Smooth muscle cell (in vitro differentiated cells): ENCODE results near the gene SRSF5. TPM values are rescaled to one million over a fixed set of nuclear protein-coding genes. Genes with fewer than 3 reads are reported as not detected.

ENCODE experiments used
- DNase-seq: peaks from one replicate; lab custom pipeline; 2025; ENCODE audit not compliant: unreplicated experiment; lab: John Stamatoyannopoulos, UW
- H2AFZ ChIP-seq: fragments of 200-600 bp; sonication (generic); 2 replicates; pipeline ENCODE4 v1.6.0; 2016; ENCODE audit warnings: antibody characterized with exemption, low read depth, mild to moderate bottlenecking
- H3F3A ChIP-seq: fragments of 200-600 bp; sonication (generic); 2 replicates; pipeline ENCODE4 v1.6.0; 2017; ENCODE audit warnings: antibody characterized with exemption, low read depth
- H3K27ac ChIP-seq: fragments of 200-600 bp; sonication (generic); 2 replicates; pipeline ENCODE4 v1.5.1; 2016; ENCODE audit warnings: low read depth, mild to moderate bottlenecking
- H3K27me3 ChIP-seq: fragments of 200-600 bp; sonication (generic); 2 replicates; pipeline ENCODE4 v1.6.1; 2016; ENCODE audit warnings: low read depth, mild to moderate bottlenecking
- H3K36me3 ChIP-seq: fragments of 200-600 bp; sonication (generic); 2 replicates; pipeline ENCODE4 v1.5.1; 2016; ENCODE audit warnings: low read depth
- H3K4me1 ChIP-seq: fragments of 200-600 bp; sonication (generic); 2 replicates; pipeline ENCODE4 v1.5.1; 2016; ENCODE audit warnings: low read depth
- H3K4me2 ChIP-seq: fragments of 200-600 bp; sonication (generic); 2 replicates; pipeline ENCODE4 v1.6.0; 2016; ENCODE audit warnings: mild to moderate bottlenecking
- H3K4me3 ChIP-seq: fragments of 200-600 bp; sonication (generic); 2 replicates; pipeline ENCODE4 v1.5.1; 2016; ENCODE audit warnings: mild to moderate bottlenecking
- H3K79me2 ChIP-seq: fragments of 200-600 bp; sonication (generic); 2 replicates; pipeline ENCODE4 v1.6.0; 2016; ENCODE audit warnings: low read depth, mild to moderate bottlenecking
- H3K9ac ChIP-seq: fragments of 200-600 bp; sonication (generic); 2 replicates; pipeline ENCODE4 v1.6.0; 2016; ENCODE audit warnings: low read depth
- H3K9me3 ChIP-seq: fragments of 200-600 bp; sonication (generic); replicated peaks from 2 replicates; pipeline ENCODE4 v1.5.1; 2016; ENCODE audit warnings: low read depth
- H4K20me1 ChIP-seq: fragments of 200-600 bp; sonication (generic); 2 replicates; pipeline ENCODE4 v1.6.0; 2016; ENCODE audit warnings: low read depth
- WGBS: methylation state at CpG from one replicate; pipeline ENCODE4 v1.1.7; 2016; ENCODE audit warnings: low lambda C conversion rate; 5-methylcytosine and 5-hydroxymethylcytosine counted together
- polyA plus RNA-seq: library from polyadenylated mRNA; unstranded; fragments of >200 nt; fragmentation: Nextera tagmentation; extraction: Ambion mirVana; gene quantifications from 2 replicates; pipeline ENCODE4 v1.2.1, GENCODE V29; 2016
- total RNA-seq: library from RNA; depleted of rRNA; stranded (reverse); fragments of >200 nt; gene quantifications from 2 replicates; pipeline ENCODE4 v1.2.3, GENCODE V29; 2014
- TF ChIP-seq, protein P1 (sequence below): fragments of 200-600 bp; sonication (generic); IDR thresholded peaks from 2 replicates; pipeline ENCODE4 v1.5.1; 2017; ENCODE audit warnings: borderline replicate concordance, mild to moderate bottlenecking, antibody characterized with exemption; ENCODE audit not compliant: insufficient read depth, poor library complexity, severe bottlenecking

The SRSF5 gene
- total and polyA plus RNA-seq, 2 experiments from 2014 or later, result 197 to 201 TPM

DNA sequence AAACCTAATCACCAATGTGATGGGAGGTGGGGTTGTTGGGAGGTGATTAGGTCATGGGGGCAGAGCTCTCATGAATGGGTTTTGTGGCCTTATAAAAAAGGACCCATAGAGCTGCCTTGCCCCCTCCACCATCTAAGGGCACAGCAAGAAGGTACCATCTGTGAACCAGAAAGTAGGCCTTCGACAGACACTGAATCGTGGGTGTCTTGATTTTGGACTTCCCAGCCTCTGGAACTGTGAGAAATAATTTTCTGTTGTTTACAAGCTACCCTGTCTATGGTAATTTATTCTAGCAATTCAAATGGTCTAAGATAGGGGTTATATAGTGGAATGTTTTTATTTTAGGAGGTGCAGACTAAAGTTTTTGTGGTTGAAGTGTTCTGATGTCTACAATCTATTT, 38.0 kb downstream of the SRSF5 start:
- no peak overlapping the region for H3K27ac ChIP-seq
- H4K20me1 ChIP-seq, result no peaks in the 10 kb centered on the region
- no peaks in the 10 kb centered on the region for H3K27me3 ChIP-seq
- TF ChIP-seq, protein P1, sequence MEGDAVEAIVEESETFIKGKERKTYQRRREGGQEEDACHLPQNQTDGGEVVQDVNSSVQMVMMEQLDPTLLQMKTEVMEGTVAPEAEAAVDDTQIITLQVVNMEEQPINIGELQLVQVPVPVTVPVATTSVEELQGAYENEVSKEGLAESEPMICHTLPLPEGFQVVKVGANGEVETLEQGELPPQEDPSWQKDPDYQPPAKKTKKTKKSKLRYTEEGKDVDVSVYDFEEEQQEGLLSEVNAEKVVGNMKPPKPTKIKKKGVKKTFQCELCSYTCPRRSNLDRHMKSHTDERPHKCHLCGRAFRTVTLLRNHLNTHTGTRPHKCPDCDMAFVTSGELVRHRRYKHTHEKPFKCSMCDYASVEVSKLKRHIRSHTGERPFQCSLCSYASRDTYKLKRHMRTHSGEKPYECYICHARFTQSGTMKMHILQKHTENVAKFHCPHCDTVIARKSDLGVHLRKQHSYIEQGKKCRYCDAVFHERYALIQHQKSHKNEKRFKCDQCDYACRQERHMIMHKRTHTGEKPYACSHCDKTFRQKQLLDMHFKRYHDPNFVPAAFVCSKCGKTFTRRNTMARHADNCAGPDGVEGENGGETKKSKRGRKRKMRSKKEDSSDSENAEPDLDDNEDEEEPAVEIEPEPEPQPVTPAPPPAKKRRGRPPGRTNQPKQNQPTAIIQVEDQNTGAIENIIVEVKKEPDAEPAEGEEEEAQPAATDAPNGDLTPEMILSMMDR, result no peak
- no peak overlapping the region for H3K4me2 ChIP-seq
- no peak for DNase-seq
- no peak overlapping the region for H3K9ac ChIP-seq
- H3K4me3 ChIP-seq, result no peak overlapping the region
- no peaks in the 10 kb centered on the region for H3F3A ChIP-seq
- H3K79me2 ChIP-seq, result no peaks in the 10 kb centered on the region
- H3K36me3 ChIP-seq, result no peaks in the 10 kb centered on the region
- no peak overlapping the region for H2AFZ ChIP-seq
- no peaks in the 10 kb centered on the region for H3K4me1 ChIP-seq
- H3K9me3 ChIP-seq, result no peaks in the 10 kb centered on the region
- WGBS, result 89% methylated on average over 2 of the region's 2 CpGs

- Histone ChIP-seq H3K4me2 (no peak overlapping the region), H3K9me3 (no peaks in the 10 kb centered on the region), H3K4me3 (no peak overlapping the region), H3K9ac (no peak overlapping the region), H3K36me3 (no peaks in the 10 kb centered on the region), H3K4me1 (no peaks in the 10 kb centered on the region), H3K79me2 (no peaks in the 10 kb centered on the region), H3F3A (no peaks in the 10 kb centered on the region), H3K27me3 (no peaks in the 10 kb centered on the region), H3K27ac (no peak overlapping the region), H2AFZ (no peak overlapping the region), H4K20me1 (no peaks in the 10 kb centered on the region)
- DNase-seq, result no peak
- TF ChIP-seq, protein P1, result no peak
- 86% methylated on average over 1 of the region's 1 CpG for WGBS
These were observed 40.2 kb downstream of the SRSF5 start for GRCh38 chr14:69807192-69807591.

DNA sequence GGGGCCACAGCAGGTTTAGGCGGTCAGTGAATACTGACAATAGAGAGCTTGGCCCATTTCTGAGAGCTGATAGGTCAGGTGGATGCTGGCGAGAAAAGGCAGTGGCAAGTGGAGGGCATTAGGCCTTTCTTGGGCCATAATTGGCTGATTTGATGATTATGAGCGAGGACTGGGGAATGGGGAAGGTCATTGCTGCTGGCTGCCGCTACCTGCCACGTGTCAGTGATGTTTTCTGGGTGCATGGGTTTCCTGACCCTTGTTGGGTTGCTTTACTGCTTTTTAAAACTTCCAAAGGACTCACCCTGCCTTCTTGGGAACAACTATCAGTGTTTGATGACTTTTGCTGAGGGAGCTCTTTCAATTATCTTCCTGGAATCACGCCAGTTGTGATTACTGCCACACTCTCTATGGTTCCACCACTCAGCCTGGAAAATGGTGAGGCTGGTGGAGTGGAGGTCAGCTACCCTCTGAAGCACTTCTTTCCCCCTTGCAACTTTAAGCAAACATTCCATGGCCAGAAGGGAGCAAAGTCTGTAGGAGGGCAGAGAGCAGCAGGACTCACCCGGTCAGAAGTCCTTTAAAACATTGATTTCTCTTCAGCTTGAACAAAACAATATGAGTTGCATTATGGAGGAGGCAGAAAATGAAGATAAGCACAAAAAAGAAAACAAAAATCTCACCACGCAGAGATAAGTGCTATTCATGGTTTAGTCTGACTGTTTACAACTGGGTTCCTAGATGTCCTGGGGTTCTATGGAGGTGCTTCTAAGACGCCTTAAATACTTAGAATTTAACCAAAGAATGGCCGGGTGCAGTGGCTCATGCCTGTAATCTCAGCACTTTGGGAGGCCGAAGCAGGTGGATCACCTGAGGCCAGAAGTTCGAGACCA, 42.2 kb downstream of the SRSF5 start:
- H3K4me1 ChIP-seq, result no peaks in the 10 kb centered on the region
- H3K9ac ChIP-seq, result no peak overlapping the region
- H3K36me3 ChIP-seq, result no peaks in the 10 kb centered on the region
- H3K27ac ChIP-seq, result no peak overlapping the region
- WGBS, result 89% methylated on average over 12 of the region's 12 CpGs
- no peaks in the 10 kb centered on the region for H3K9me3 ChIP-seq
- TF ChIP-seq, protein P1, result no peak
- no peak overlapping the region for H3K4me3 ChIP-seq
- H3K79me2 ChIP-seq, result no peaks in the 10 kb centered on the region
- H3F3A ChIP-seq, result no peaks in the 10 kb centered on the region
- no peak overlapping the region for H3K4me2 ChIP-seq
- no peak overlapping the region for H2AFZ ChIP-seq
- H3K27me3 ChIP-seq, result peaks cover 7% of the 10 kb centered on the region
- H4K20me1 ChIP-seq, result no peaks in the 10 kb centered on the region
- DNase-seq, result no peak
